Neuronal stem cell (in vitro differentiated cells): Measurements from ENCODE around the gene ASPHD1.

ENCODE experiments used
- DNase-seq: peaks from one replicate; pipeline ENCODE4 v3.0.0-alpha.2; 2013; ENCODE audit warnings: low spot score
- H2AFZ ChIP-seq: one replicate; pipeline ENCODE4 v1.6.1; 2013; ENCODE audit warnings: mild to moderate bottlenecking, low read length, inconsistent platforms
- H2AK5ac ChIP-seq: 2 replicates; pipeline ENCODE4 v1.6.1; 2013; ENCODE audit warnings: low read depth, mild to moderate bottlenecking, inconsistent platforms, low read length, moderate library complexity, mixed read lengths
- H2BK120ac ChIP-seq: 2 replicates; pipeline ENCODE4 v1.6.1; 2013; ENCODE audit warnings: low read depth, mild to moderate bottlenecking, inconsistent platforms, low read length, moderate library complexity, mixed read lengths
- H2BK12ac ChIP-seq: one replicate; pipeline ENCODE4 v1.6.1; 2013; ENCODE audit warnings: low read length, inconsistent platforms
- H2BK15ac ChIP-seq: 2 replicates; pipeline ENCODE4 v1.6.1; 2013; ENCODE audit warnings: mild to moderate bottlenecking, low read length, inconsistent platforms, mixed read lengths
- H2BK5ac ChIP-seq: one replicate; pipeline ENCODE4 v1.6.1; 2013; ENCODE audit warnings: inconsistent platforms, mild to moderate bottlenecking, low read length, moderate library complexity
- H3K14ac ChIP-seq: one replicate; pipeline ENCODE4 v1.6.1; 2013; ENCODE audit warnings: low read length, inconsistent platforms
- H3K18ac ChIP-seq: 2 replicates; pipeline ENCODE4 v1.6.1; 2013; ENCODE audit warnings: low read length, inconsistent platforms
- H3K23ac ChIP-seq: 2 replicates; pipeline ENCODE4 v1.6.1; 2013; ENCODE audit warnings: low read depth, mild to moderate bottlenecking, mixed read lengths, low read length, inconsistent platforms; ENCODE audit not compliant: poor library complexity
- H3K27ac ChIP-seq: replicated peaks from 3 replicates; pipeline ENCODE4 v1.5.1; 2013; ENCODE audit warnings: low read length, inconsistent platforms
- H3K27me3 ChIP-seq, 3 experiments: 2 replicates each; pipeline ENCODE4 v1.6.1; 2013; ENCODE audit warnings: low read length in 3 of 3, mild to moderate bottlenecking in 2 of 3, inconsistent platforms in 1 of 3, low read depth in 1 of 3, mixed read lengths in 1 of 3, moderate library complexity in 1 of 3; ENCODE audit not compliant: control insufficient read depth in 3 of 3, insufficient read depth in 3 of 3
- H3K36me3 ChIP-seq, 2 donors: replicated peaks in 1 of 2; 2 replicates each; pipeline ENCODE4 v1.6.1; 2013; ENCODE audit warnings: low read length in 2 of 2; ENCODE audit not compliant: control insufficient read depth in 2 of 2, insufficient read depth in 2 of 2
- H3K4ac ChIP-seq: 2 replicates; pipeline ENCODE4 v1.6.1; 2013; ENCODE audit warnings: inconsistent platforms, mild to moderate bottlenecking, low read length, moderate library complexity
- H3K4me1 ChIP-seq, 2 donors: 1 replicate in 1 of 2; 2 replicates in 1 of 2; pipeline ENCODE4 v1.6.1; 2013; ENCODE audit warnings: low read length in 2 of 2, low read depth in 1 of 2; ENCODE audit not compliant: control insufficient read depth in 2 of 2, insufficient read depth in 1 of 2
- H3K4me2 ChIP-seq: one replicate; pipeline ENCODE4 v1.6.1; 2013; ENCODE audit warnings: mild to moderate bottlenecking, low read length, inconsistent platforms; ENCODE audit not compliant: insufficient read depth, poor library complexity, severe bottlenecking
- H3K4me3 ChIP-seq, 2 donors: 2 replicates each; pipeline ENCODE4 v1.5.1; 2013; ENCODE audit warnings: low read length in 2 of 2, mild to moderate bottlenecking in 2 of 2, inconsistent platforms in 1 of 2, moderate library complexity in 1 of 2
- H3K79me1 ChIP-seq: one replicate; pipeline ENCODE4 v1.6.1; 2013; ENCODE audit warnings: low read depth, mild to moderate bottlenecking, inconsistent platforms, low read length, moderate library complexity
- H3K9ac ChIP-seq: one replicate; pipeline ENCODE4 v1.6.1; 2013; ENCODE audit warnings: mild to moderate bottlenecking, low read depth, low read length, inconsistent platforms; ENCODE audit not compliant: poor library complexity
- H3K9me3 ChIP-seq, 2 donors: replicated peaks in 1 of 2; 2 replicates each; pipeline versions ENCODE3 to v1.6.1; 2013; ENCODE audit warnings: low read length in 2 of 2, mild to moderate bottlenecking in 2 of 2, inconsistent platforms in 1 of 2, low read depth in 1 of 2, mixed read lengths in 1 of 2, moderate library complexity in 1 of 2; ENCODE audit not compliant: control insufficient read depth in 2 of 2, insufficient read depth in 1 of 2
- H4K8ac ChIP-seq: one replicate; pipeline ENCODE4 v1.6.1; 2013; ENCODE audit warnings: low read depth, mild to moderate bottlenecking, inconsistent platforms, low read length, moderate library complexity
- H4K91ac ChIP-seq: one replicate; pipeline ENCODE4 v1.6.1; 2013; ENCODE audit warnings: low read length, low read depth, mild to moderate bottlenecking, inconsistent platforms; ENCODE audit not compliant: poor library complexity
- WGBS, 2 donors: extraction: QIAGEN DNeasy Blood & Tissue Kit; methylation state at CpG; one replicate each; pipeline ENCODE4 v1.1.7; 2013; ENCODE audit warnings: missing lambda C conversion rate in 2 of 2, mixed read lengths in 1 of 2; ENCODE audit not compliant: insufficient read length in 2 of 2, insufficient replicate concordance in 1 of 2; ENCODE audit errors: extremely low coverage in 2 of 2; 5-methylcytosine and 5-hydroxymethylcytosine counted together

Gene ASPHD1

DNA sequence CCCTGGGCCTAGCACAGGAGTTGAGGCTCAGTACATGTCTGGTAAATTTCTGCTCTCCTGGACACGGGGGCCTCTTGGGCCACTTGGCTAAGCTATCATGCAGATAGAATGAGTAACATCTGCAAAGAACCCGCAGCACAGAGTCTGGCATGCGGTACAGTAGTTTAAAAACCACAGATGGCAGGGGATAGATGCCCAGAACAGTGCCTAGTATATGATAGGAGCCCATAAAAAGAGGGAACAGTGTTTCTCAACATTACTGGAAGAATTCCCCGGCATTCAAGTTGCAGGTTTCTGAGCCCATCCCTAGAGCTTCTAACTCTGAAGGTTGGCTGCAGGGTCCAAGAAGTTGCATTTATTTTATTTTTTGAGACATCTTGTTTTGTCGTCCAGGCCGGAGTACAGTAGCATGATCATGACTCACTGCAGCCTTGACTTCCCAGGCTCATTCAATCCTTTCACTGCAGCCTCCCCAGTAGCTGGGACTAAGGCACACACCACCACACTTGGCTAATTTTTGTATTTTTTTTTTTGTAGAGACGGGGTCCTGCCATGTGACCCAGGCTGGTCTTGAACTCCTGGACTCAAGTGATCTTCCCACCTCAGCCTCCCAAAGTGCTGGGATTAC, 43.0 kb upstream of the ASPHD1 start:
- Histone ChIP-seq H2BK15ac (no peak overlapping the region), H4K8ac (no peak overlapping the region), H2BK12ac (no peak overlapping the region), H3K4ac (no peak overlapping the region), H2AFZ (no peak overlapping the region), H3K36me3 (peaks cover 20 to 22% of the 10 kb centered on the region in 2 donors), H3K4me1 (peaks cover 3 to 5% of the 10 kb centered on the region in 2 donors), H3K9me3 (no peaks in the 10 kb centered on the region), H3K4me3 (no peak overlapping the region), H3K4me2 (no peak overlapping the region), H2BK120ac (no peak overlapping the region), H4K91ac (no peak overlapping the region), H3K79me1 (peaks cover 7% of the 10 kb centered on the region), H3K14ac (no peak overlapping the region), H3K18ac (no peak overlapping the region), H2BK5ac (no peak overlapping the region), H3K9ac (no peak overlapping the region), H3K23ac (no peak overlapping the region), H3K27me3 (no peaks in the 10 kb centered on the region), H2AK5ac (no peak overlapping the region), H3K27ac (no peak overlapping the region)
- WGBS, 2 donors, result no CpG with 5 or more reads among the region's 7 CpGs
- no peak for DNase-seq

DNA sequence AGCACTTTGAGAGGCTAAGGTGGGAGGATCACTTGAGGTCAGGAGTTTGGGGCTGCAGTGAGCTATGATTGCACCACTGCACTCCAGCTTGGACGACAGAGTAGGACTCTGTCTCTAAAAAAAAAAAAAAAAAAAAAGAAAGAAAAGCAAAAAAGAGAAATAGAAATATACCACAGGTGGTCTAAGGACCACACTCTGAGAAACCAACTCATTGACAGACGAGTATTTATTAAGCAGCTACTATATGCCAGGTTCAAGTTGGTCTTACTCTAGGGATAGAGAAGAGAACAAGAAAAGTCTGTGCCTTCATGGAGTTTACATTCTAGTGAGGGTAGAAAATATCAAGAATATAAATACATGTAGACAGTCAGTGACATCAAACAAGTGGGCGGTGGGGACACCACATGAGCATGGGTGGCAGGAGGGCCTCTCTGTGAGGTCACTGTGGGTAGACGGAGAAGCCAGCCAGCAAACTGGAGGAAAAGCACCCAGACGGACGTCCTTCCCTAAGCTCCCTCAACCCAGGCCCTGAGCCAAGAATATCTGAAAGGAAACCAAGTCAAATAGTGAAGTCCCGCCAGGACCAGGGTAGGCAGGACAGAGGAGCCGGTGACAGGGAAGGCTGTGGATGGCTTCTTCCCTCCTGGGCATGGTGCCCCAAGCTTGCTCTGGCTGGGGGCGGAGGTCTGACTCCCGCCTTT, 42.0 kb upstream of the ASPHD1 start:
- no peak for DNase-seq
- Histone ChIP-seq H3K36me3 (peaks cover 20 to 22% of the 10 kb centered on the region in 2 donors), H4K8ac (no peak overlapping the region), H3K18ac (no peak overlapping the region), H3K27me3 (no peaks in the 10 kb centered on the region), H2AFZ (no peak overlapping the region), H2BK12ac (no peak overlapping the region), H3K4ac (no peak overlapping the region), H2AK5ac (no peak overlapping the region), H2BK120ac (no peak overlapping the region), H3K23ac (no peak overlapping the region), H3K4me1 (peaks cover 4 to 5% of the 10 kb centered on the region in 2 donors), H2BK5ac (no peak overlapping the region), H3K9ac (peak overlapping the region; percentile 4), H3K14ac (no peak overlapping the region), H2BK15ac (no peak overlapping the region), H3K9me3 (no peaks in the 10 kb centered on the region), H3K4me3 (no peak overlapping the region), H4K91ac (no peak overlapping the region), H3K79me1 (peaks cover 7% of the 10 kb centered on the region), H3K27ac (no peak overlapping the region), H3K4me2 (no peak overlapping the region)
- no CpG with 5 or more reads among the region's 10 CpGs for WGBS, 2 donors

DNA sequence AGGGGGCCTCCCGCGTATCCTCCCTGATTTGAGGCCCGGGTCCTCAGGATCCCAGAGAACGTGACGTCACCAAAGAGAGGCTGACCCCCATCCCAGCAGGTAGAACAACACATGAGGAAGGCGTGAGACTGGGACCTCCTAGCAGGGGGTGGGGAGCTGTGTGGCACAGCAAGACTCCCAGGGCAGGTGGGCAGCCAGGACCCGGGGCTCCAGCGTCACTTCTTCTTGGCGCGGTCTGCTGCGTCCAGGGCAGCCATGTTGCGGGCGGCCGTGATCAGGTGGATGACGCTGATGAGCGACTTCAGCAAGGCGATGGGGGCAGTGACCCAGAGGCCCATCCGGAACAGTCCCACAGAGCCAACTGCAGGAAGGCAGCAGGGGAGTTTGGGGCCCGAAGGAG, 41.3 kb upstream of the ASPHD1 start:
- H3K4me3 ChIP-seq, result no peak overlapping the region
- H3K4me1 ChIP-seq, result peaks cover 4 to 8% of the 10 kb centered on the region in 2 donors

DNA sequence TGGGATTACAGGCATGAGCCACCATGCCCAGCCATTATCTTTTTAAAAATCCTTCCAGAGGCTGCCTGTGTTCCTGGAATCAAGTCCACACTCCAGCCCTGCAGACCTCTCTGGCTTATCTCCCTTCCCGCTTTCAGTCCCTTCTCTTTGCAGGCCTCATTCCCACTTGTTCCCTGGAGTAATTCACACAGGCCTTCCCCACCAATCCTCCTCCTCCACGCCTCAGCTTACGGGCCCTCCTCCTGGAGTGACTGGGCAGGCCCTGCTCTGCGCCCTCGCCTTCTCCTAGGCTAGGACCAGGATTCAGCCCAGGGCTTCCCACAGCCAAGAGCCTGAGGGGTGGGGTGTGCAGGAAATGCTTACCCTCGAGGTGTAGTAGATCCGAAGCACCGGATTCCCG, 40.1 kb upstream of the ASPHD1 start:
- Histone ChIP-seq H2BK12ac (no peak overlapping the region), H3K27me3 (no peaks in the 10 kb centered on the region), H3K4ac (no peak overlapping the region), H2AFZ (no peak overlapping the region), H3K23ac (no peak overlapping the region), H2BK120ac (no peak overlapping the region), H3K14ac (no peak overlapping the region), H3K4me2 (no peak overlapping the region), H3K79me1 (peaks cover 7% of the 10 kb centered on the region), H4K8ac (no peak overlapping the region), H4K91ac (no peak overlapping the region), H2AK5ac (no peak overlapping the region), H2BK15ac (no peak overlapping the region), H3K4me3 (no peak overlapping the region), H3K18ac (no peak overlapping the region), H3K9ac (no peak overlapping the region), H3K36me3 (peaks cover 20 to 22% of the 10 kb centered on the region in 2 donors), H3K4me1 (peaks cover 4 to 8% of the 10 kb centered on the region in 2 donors), H3K9me3 (no peaks in the 10 kb centered on the region), H2BK5ac (no peak overlapping the region), H3K27ac (no peak overlapping the region)
- WGBS, 2 donors, result no CpG with 5 or more reads among the region's 9 CpGs
- DNase-seq, result no peak

More for the DNA sequence above, 41.3 kb upstream of the ASPHD1 start:
- no peaks in the 10 kb centered on the region for H3K27me3 ChIP-seq
- H3K23ac ChIP-seq, result no peak overlapping the region
- H3K9ac ChIP-seq, result no peak overlapping the region
- H4K91ac ChIP-seq, result no peak overlapping the region
- no peak overlapping the region for H2BK12ac ChIP-seq
- peak overlapping the region; percentile 57 for H4K8ac ChIP-seq
- peaks cover 7% of the 10 kb centered on the region for H3K79me1 ChIP-seq
- H2AK5ac ChIP-seq, result no peak overlapping the region
- no peak overlapping the region for H2BK120ac ChIP-seq
- no peak overlapping the region for H3K27ac ChIP-seq
- no peak for DNase-seq
- no peak overlapping the region for H3K4ac ChIP-seq
- no peak overlapping the region for H3K4me2 ChIP-seq
- no peak overlapping the region for H2BK5ac ChIP-seq
- H3K9me3 ChIP-seq, result no peaks in the 10 kb centered on the region
- WGBS, 2 donors, result no CpG with 5 or more reads among the region's 19 CpGs
- no peak overlapping the region for H3K14ac ChIP-seq
- H2BK15ac ChIP-seq, result no peak overlapping the region
- no peak overlapping the region for H3K18ac ChIP-seq
- no peak overlapping the region for H2AFZ ChIP-seq
- H3K36me3 ChIP-seq, result peaks cover 20 to 22% of the 10 kb centered on the region in 2 donors
